C4-2B (cell line): ENCODE results near the gene GSDME.

Source experiments
- H3K27ac ChIP-seq: fragments of 450-650 bp; 2 replicates; pipeline ENCODE4 v1.5.1; 2017
- CTCF ChIP-seq: fragments of 450-650 bp; conservative IDR thresholded peaks from 2 replicates; pipeline ENCODE4 v1.5.1; 2017; ENCODE audit warnings: mild to moderate bottlenecking
- ZFX ChIP-seq: fragments of 450-650 bp; IDR thresholded peaks from 2 replicates; pipeline ENCODE4 v1.6.1; 2017

Gene GSDME

GRCh38 chr7:24728121-24728500 is 29.2 kb downstream of the GSDME start:
- TF ChIP-seq ZFX = no peak
- TF ChIP-seq CTCF = no peak
- H3K27ac ChIP-seq = no peak overlapping the region

GRCh38 chr7:24727154-24728120 is 29.8 kb downstream of the GSDME start:
- TF ChIP-seq CTCF (no peak), ZFX (no peak)
- H3K27ac ChIP-seq = no peak overlapping the region

GRCh38 chr7:24725554-24726241 is 31.6 kb downstream of the GSDME start:
- no peak overlapping the region for H3K27ac ChIP-seq
- TF ChIP-seq CTCF (no peak), ZFX (no peak)

- H3K27ac ChIP-seq = no peak overlapping the region
- TF ChIP-seq CTCF = no peak
- TF ChIP-seq ZFX = no peak
Observed at GRCh38 chr7:24724451-24725190, 32.6 kb downstream of the GSDME start.

- peak; percentile 39; the same call in 1 of the 2 replicates for TF ChIP-seq CTCF
- TF ChIP-seq ZFX = no peak
- no peak overlapping the region for H3K27ac ChIP-seq
Observed at GRCh38 chr7:24723178-24723530, 34.1 kb downstream of the GSDME start.

- H3K27ac ChIP-seq = no peak overlapping the region
- TF ChIP-seq ZFX (no peak), CTCF (peak; percentile 62)
Observed at GRCh38 chr7:24722386-24723177, 34.7 kb downstream of the GSDME start.
